ENCODE measurements around the gene ZNF483. TPM values are rescaled to one million over a fixed set of nuclear protein-coding genes. Genes with fewer than 3 reads are reported as not detected.

The ZNF483 gene
- total RNA-seq = 1 to 10 TPM; 6.7 to 8.6 TPM

GRCh38 chr9:111525056-111525977, at the start of gene ZNF483:
Gene ZNF483 (plus strand): TSS chr9:111525179. CDS start chr9:111527396, 2,217 bp downstream.
- Histone ChIP-seq H3K9me3 (no peaks in the 10 kb centered on the region), H3K4me3 (peak within 1 kb of the TSS; percentile 59 to 71), H3K4me1 (peaks cover 12% of the 10 kb centered on the region), H3K27me3 (no peaks in the 10 kb centered on the region), H3K27ac (peak within 1 kb of the TSS in 3 of 4 donors; percentile 46 to 63 (median 56)), H3K36me3 (replicated peaks in 1 of 2; ENCODE audit: insufficient read depth in 1 of 2, low read depth in 2 of 2) (no peaks in the 10 kb centered on the region)
- WGBS, 2 donors = 1% methylated on average over 15 to 66 of the region's 66 CpGs
- intact Hi-C loops (cut with DNase I) = no loop called here
- TF ChIP-seq POLR2A (IDR thresholded peaks at IDR 0.05) (peak; percentile 50 to 61 (median 58)), CTCF (IDR thresholded peaks at IDR 0.05) (no peak)
- ATAC-seq (peak; percentile 78), DNase-seq (peak; percentile 79 to 85 (median 82))

GRCh38 chr9:111475195-111475594, 49.8 kb upstream of the ZNF483 start:
- no peaks in the 10 kb centered on the region for H3K9me3 ChIP-seq
- H3K4me1 ChIP-seq = peaks cover 21% of the 10 kb centered on the region
- no peak overlapping the region for H3K4me3 ChIP-seq
- intact Hi-C loops (cut with DNase I) = no loop called here
- DNase-seq = no peak
- H3K27me3 ChIP-seq = no peaks in the 10 kb centered on the region
- 61 to 78% methylated on average over 2 of the region's 2 CpGs for WGBS, 2 donors
- H3K27ac ChIP-seq = no peak overlapping the region
- H3K36me3 ChIP-seq (replicated peaks in 1 of 2; ENCODE audit: insufficient read depth in 1 of 2, low read depth in 2 of 2) = no peaks in the 10 kb centered on the region
- no peak for TF ChIP-seq POLR2A (IDR thresholded peaks at IDR 0.05)
- TF ChIP-seq CTCF (IDR thresholded peaks at IDR 0.05) = no peak
- ATAC-seq = no peak

GRCh38 chr9:111477677-111478076, 47.3 kb upstream of the ZNF483 start:
- H3K27me3 ChIP-seq = no peaks in the 10 kb centered on the region
- peaks cover 39% of the 10 kb centered on the region for H3K4me1 ChIP-seq
- no peak for DNase-seq
- H3K4me3 ChIP-seq = no peak overlapping the region
- H3K36me3 ChIP-seq (replicated peaks in 1 of 2; ENCODE audit: insufficient read depth in 1 of 2, low read depth in 2 of 2) = no peaks in the 10 kb centered on the region
- no peak for ATAC-seq
- 95 to 96% methylated on average over 3 of the region's 3 CpGs for WGBS, 2 donors
- intact Hi-C loops (cut with DNase I) = no loop called here
- H3K27ac ChIP-seq = no peak overlapping the region
- TF ChIP-seq CTCF (IDR thresholded peaks at IDR 0.05) = no peak
- no peak for TF ChIP-seq POLR2A (IDR thresholded peaks at IDR 0.05)
- no peaks in the 10 kb centered on the region for H3K9me3 ChIP-seq

- DNase-seq = no peak
- TF ChIP-seq CTCF (IDR thresholded peaks at IDR 0.05) = no peak
- TF ChIP-seq POLR2A (IDR thresholded peaks at IDR 0.05) = no peak
- Histone ChIP-seq H3K4me1 (peaks cover 27% of the 10 kb centered on the region), H3K9me3 (no peaks in the 10 kb centered on the region), H3K36me3 (replicated peaks in 1 of 2; ENCODE audit: insufficient read depth in 1 of 2, low read depth in 2 of 2) (no peaks in the 10 kb centered on the region), H3K27ac (peak overlapping the region; percentile 33 to 97 (median 97)), H3K27me3 (no peaks in the 10 kb centered on the region), H3K4me3 (peak overlapping the region; percentile 60 to 95)
- intact Hi-C loops (cut with DNase I) = no loop called here
- 16 to 18% methylated on average over 13 of the region's 13 CpGs for WGBS, 2 donors
- no peak for ATAC-seq
Observed at GRCh38 chr9:111481885-111482636, 42.9 kb upstream of the ZNF483 start.

All from body of pancreas (tissue), 4 donors.